SU-DHL-6 (cell line): Measurements from ENCODE around the gene ZHX3.

Experiments used
- H2AFZ ChIP-seq: fragments of 200-600 bp; sonication (generic); 2 replicates; pipeline ENCODE4 v1.6.1; 2014; ENCODE audit warnings: low read depth, mild to moderate bottlenecking, moderate library complexity, mixed read lengths, antibody characterized with exemption, low read length; ENCODE audit not compliant: severe bottlenecking
- H3F3A ChIP-seq: fragments of 200-600 bp; shearing (Covaris generic); 2 replicates; pipeline ENCODE4 v1.6.0; 2016; ENCODE audit warnings: antibody characterized with exemption, mild to moderate bottlenecking; ENCODE audit not compliant: insufficient read depth
- H3K27ac ChIP-seq: fragments of 200-600 bp; sonication (generic); 2 replicates; pipeline ENCODE4 v1.5.1; 2016; ENCODE audit warnings: low read depth, mild to moderate bottlenecking, low read length, moderate library complexity, mixed read lengths
- H3K27me3 ChIP-seq: fragments of 200-600 bp; sonication (generic), shearing (Covaris generic); 2 replicates; pipeline ENCODE4 v1.6.0; 2014; ENCODE audit warnings: mild to moderate bottlenecking, low read length
- H3K36me3 ChIP-seq: fragments of 200-600 bp; sonication (generic); 2 replicates; pipeline ENCODE4 v1.6.1; 2014; ENCODE audit warnings: mild to moderate bottlenecking, low read length, mixed read lengths
- H3K4me2 ChIP-seq: fragments of 300-600, 200-600 bp; shearing (Covaris generic), sonication (generic); 2 replicates; pipeline ENCODE4 v1.6.0; 2014; ENCODE audit warnings: low read length, low read depth, mild to moderate bottlenecking; ENCODE audit not compliant: poor library complexity, severe bottlenecking
- H3K4me3 ChIP-seq: fragments of 200-600 bp; sonication (generic); 2 replicates; pipeline ENCODE4 v1.5.1; 2014; ENCODE audit warnings: antibody characterized with exemption, low read length, mild to moderate bottlenecking, mixed read lengths; ENCODE audit not compliant: insufficient read depth, poor library complexity, severe bottlenecking
- H3K79me2 ChIP-seq: fragments of 200-600 bp; sonication (generic); 2 replicates; pipeline ENCODE4 v1.6.1; 2014; ENCODE audit warnings: mild to moderate bottlenecking, low read length, moderate library complexity; ENCODE audit not compliant: insufficient read depth
- H3K9ac ChIP-seq: fragments of 200-600 bp; sonication (generic); 2 replicates; pipeline ENCODE4 v1.7.0; 2014; ENCODE audit warnings: mild to moderate bottlenecking, low read length
- H3K9me2 ChIP-seq: fragments of 200-600 bp; sonication (generic); replicated peaks from 2 replicates; pipeline ENCODE4 v1.6.1; 2014; ENCODE audit warnings: low read length; ENCODE audit not compliant: insufficient read depth
- H3K9me3 ChIP-seq: fragments of 200-600 bp; sonication (generic); 2 replicates; pipeline ENCODE4 v1.6.1; 2014; ENCODE audit warnings: low read length, mixed read lengths; ENCODE audit not compliant: insufficient read depth
- H4K20me1 ChIP-seq: fragments of 200-600 bp; sonication (generic); 2 replicates; pipeline ENCODE4 v1.6.1; 2014; ENCODE audit warnings: low read depth, mild to moderate bottlenecking, antibody characterized with exemption, low read length, moderate library complexity, mixed read lengths
- CTCF ChIP-seq: fragments of 200-600 bp; sonication (generic); IDR thresholded peaks from one replicate; pipeline ENCODE4 v1.5.1; 2017; ENCODE audit warnings: antibody characterized with exemption, mild to moderate bottlenecking, low read length, moderate library complexity; ENCODE audit not compliant: insufficient read depth, poor library complexity, severe bottlenecking
- EZH2phosphoT487 ChIP-seq: fragments of 200-600 bp; sonication (generic), shearing (Covaris generic); conservative IDR thresholded peaks from 2 replicates; pipeline ENCODE4 v1.6.1; 2018; ENCODE audit warnings: mild to moderate bottlenecking, antibody characterized with exemption, low read length, moderate library complexity, mixed read lengths

The ZHX3 gene

GRCh38 chr20:41335591-41335990 lies 18.1 kb upstream of the ZHX3 start:
- no peak for TF ChIP-seq CTCF
- no peak for TF ChIP-seq EZH2phosphoT487
- Histone ChIP-seq H3K9me2 (no peaks in the 10 kb centered on the region), H3K4me2 (no peak overlapping the region), H3K79me2 (no peaks in the 10 kb centered on the region), H3K36me3 (no peaks in the 10 kb centered on the region), H3K4me3 (no peak overlapping the region), H4K20me1 (no peaks in the 10 kb centered on the region), H3K9ac (no peak overlapping the region), H3F3A (no peaks in the 10 kb centered on the region), H2AFZ (no peak overlapping the region), H3K27me3 (no peaks in the 10 kb centered on the region), H3K9me3 (no peaks in the 10 kb centered on the region), H3K27ac (no peak overlapping the region)

GRCh38 chr20:41334443-41335421 lies 17.2 kb upstream of the ZHX3 start:
- no peak overlapping the region for H3K27ac ChIP-seq
- no peaks in the 10 kb centered on the region for H3K27me3 ChIP-seq
- H2AFZ ChIP-seq = no peak overlapping the region
- H3F3A ChIP-seq = no peaks in the 10 kb centered on the region
- no peak overlapping the region for H3K4me3 ChIP-seq
- H3K4me2 ChIP-seq = no peak overlapping the region
- TF ChIP-seq EZH2phosphoT487 (no peak), CTCF (no peak)
- no peaks in the 10 kb centered on the region for H4K20me1 ChIP-seq
- no peaks in the 10 kb centered on the region for H3K9me2 ChIP-seq
- H3K79me2 ChIP-seq = no peaks in the 10 kb centered on the region
- H3K9me3 ChIP-seq = no peaks in the 10 kb centered on the region
- H3K36me3 ChIP-seq = no peaks in the 10 kb centered on the region
- no peak overlapping the region for H3K9ac ChIP-seq

- no peak overlapping the region for H3K27ac ChIP-seq
Measured at GRCh38 chr20:41334036-41334435, 16.5 kb upstream of the ZHX3 start.

More at GRCh38 chr20:41334036-41334435, 16.5 kb upstream of the ZHX3 start:
- TF ChIP-seq CTCF = no peak
- no peak for TF ChIP-seq EZH2phosphoT487
- no peak overlapping the region for H3K9ac ChIP-seq
- H3K36me3 ChIP-seq = no peaks in the 10 kb centered on the region
- no peak overlapping the region for H2AFZ ChIP-seq
- H3K4me2 ChIP-seq = no peak overlapping the region
- H3F3A ChIP-seq = no peaks in the 10 kb centered on the region
- no peaks in the 10 kb centered on the region for H4K20me1 ChIP-seq
- no peaks in the 10 kb centered on the region for H3K9me3 ChIP-seq
- H3K9me2 ChIP-seq = no peaks in the 10 kb centered on the region
- no peaks in the 10 kb centered on the region for H3K27me3 ChIP-seq
- H3K4me3 ChIP-seq = no peak overlapping the region
- no peaks in the 10 kb centered on the region for H3K79me2 ChIP-seq
